Fibroblast of lung (primary cell): ENCODE results near the gene CD226.

Source experiments
- EZH2 ChIP-seq: IDR thresholded peaks from 2 replicates; pipeline ENCODE4 v1.5.1; 2012; ENCODE audit warnings: low read length, control low read depth, mild to moderate bottlenecking; ENCODE audit errors: missing control alignments
- TF ChIP-seq, protein P1 (sequence below), 2 donors: IDR thresholded peaks in 1 of 2; conservative IDR thresholded peaks in 1 of 2; 1 replicate in 1 of 2; 2 replicates in 1 of 2; pipeline ENCODE4 v1.5.1; 2011 to 2012; ENCODE audit warnings: low read length in 2 of 2, control low read depth in 1 of 2, inconsistent platforms in 1 of 2, low read depth in 1 of 2, mild to moderate bottlenecking in 1 of 2

GRCh38 chr18:69956057-69956456, 8.4 kb upstream of the CD226 start:
- TF ChIP-seq, protein P1, sequence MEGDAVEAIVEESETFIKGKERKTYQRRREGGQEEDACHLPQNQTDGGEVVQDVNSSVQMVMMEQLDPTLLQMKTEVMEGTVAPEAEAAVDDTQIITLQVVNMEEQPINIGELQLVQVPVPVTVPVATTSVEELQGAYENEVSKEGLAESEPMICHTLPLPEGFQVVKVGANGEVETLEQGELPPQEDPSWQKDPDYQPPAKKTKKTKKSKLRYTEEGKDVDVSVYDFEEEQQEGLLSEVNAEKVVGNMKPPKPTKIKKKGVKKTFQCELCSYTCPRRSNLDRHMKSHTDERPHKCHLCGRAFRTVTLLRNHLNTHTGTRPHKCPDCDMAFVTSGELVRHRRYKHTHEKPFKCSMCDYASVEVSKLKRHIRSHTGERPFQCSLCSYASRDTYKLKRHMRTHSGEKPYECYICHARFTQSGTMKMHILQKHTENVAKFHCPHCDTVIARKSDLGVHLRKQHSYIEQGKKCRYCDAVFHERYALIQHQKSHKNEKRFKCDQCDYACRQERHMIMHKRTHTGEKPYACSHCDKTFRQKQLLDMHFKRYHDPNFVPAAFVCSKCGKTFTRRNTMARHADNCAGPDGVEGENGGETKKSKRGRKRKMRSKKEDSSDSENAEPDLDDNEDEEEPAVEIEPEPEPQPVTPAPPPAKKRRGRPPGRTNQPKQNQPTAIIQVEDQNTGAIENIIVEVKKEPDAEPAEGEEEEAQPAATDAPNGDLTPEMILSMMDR (conservative IDR thresholded peaks at IDR 0.05 in 1 of 2, IDR thresholded peaks at IDR 0.05 in 1 of 2; ENCODE audit: low read depth in 1 of 2, low read length in 2 of 2), result no peak
- no peak for TF ChIP-seq EZH2
